ENCODE measurements around the gene RGS19. TPM values are rescaled to one million over a fixed set of nuclear protein-coding genes. Genes with fewer than 3 reads are reported as not detected.

Gene RGS19
- total RNA-seq, 1 experiment from 2014 or later, result 32.0 TPM

DNA sequence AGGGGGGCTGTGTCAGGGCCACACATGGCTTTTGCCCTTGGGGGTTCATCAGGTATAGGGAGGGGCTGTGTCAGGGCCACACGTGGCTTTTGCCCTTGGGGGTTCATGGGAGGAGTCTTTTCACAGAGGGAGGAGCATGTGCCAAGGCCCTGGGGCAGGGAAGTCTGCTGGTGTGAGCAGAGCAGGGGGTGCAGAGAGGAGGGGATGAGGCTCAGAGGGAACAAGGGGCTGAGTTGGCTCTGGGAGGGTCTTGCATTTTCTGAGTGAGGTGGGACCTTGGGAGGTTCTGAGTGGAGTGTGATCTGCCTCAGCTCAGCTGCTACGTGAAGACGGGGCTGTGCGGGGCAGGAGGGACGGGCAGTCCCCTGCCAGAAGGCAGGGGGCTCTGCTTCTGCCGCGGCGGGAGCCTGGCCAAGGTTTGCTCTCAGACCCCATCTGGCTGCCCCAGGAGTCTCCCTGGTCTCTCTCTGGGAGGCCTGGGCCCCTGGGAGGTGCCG, 23.9 kb downstream of the RGS19 start:
- Histone ChIP-seq H3K4me3 (ENCODE audit: low read depth in 2 of 2, low read length in 2 of 2) (no peak overlapping the region), H3K4me1 (ENCODE audit: control insufficient read depth, insufficient read depth, low read length) (peaks cover 59% of the 10 kb centered on the region), H3K27me3 (ENCODE audit: control insufficient read depth, insufficient read depth, low read length) (no peaks in the 10 kb centered on the region), H3K27ac (ENCODE audit: low read length) (peak overlapping the region; percentile 3), H3K36me3 (ENCODE audit: control insufficient read depth, insufficient read depth, low read length) (no peaks in the 10 kb centered on the region), H3K9me3 (ENCODE audit: control insufficient read depth, insufficient read depth, low read depth, low read length) (no peaks in the 10 kb centered on the region)
- DNase-seq (ENCODE audit: low read depth, low spot score) (no peak), ATAC-seq (no peak)
- CTCF ChIA-PET, result no interaction called here
- in situ Hi-C loops (cut with HindIII; ENCODE audit: low pct_unique_long_range_greater_than_20kb, low sequenced_read_pairs), result no loop called here
- POLR2A ChIA-PET, result no interaction called here
- no TSS peak for BruUV-seq (replicated peaks)
- no peak for TF ChIP-seq SIN3A (IDR thresholded peaks at IDR 0.05; ENCODE audit: borderline replicate concordance, insufficient read depth, low read depth, low read length)
- TF ChIP-seq POLR2AphosphoS5 (IDR thresholded peaks at IDR 0.05; ENCODE audit: low read depth, low read length), result no peak
- TF ChIP-seq CTCF (IDR thresholded peaks at IDR 0.05), result no peak
- no peak for TF ChIP-seq TCF7L2 (IDR thresholded peaks at IDR 0.05; ENCODE audit: low read depth, low read length)
- no peak for TF ChIP-seq REST (IDR thresholded peaks at IDR 0.05; ENCODE audit: insufficient read depth in 1 of 2, low read depth in 2 of 2, low read length in 1 of 2)
- intact Hi-C loops (cut with micrococcal nuclease; ENCODE audit: unreplicated experiment), result no loop called here

GRCh38 chr20:64053841-64054661, 25.3 kb downstream of the RGS19 start:
- DNase-seq (ENCODE audit: low read depth, low spot score), result no peak

More at GRCh38 chr20:64053841-64054661, 25.3 kb downstream of the RGS19 start:
- ChIA-PET CTCF (interaction anchor here (0.6 to 1.6 kb wide), 3 partner anchors 13 to 20 kb away, joined by 3 to 9 read pairs (median 3); no protein-coding TSS in a partner anchor), POLR2A (interaction anchor here (0.7 kb wide), 1 partner anchor 10 kb away, joined by 3 read pairs; no protein-coding TSS in a partner anchor)
- peak overlapping the region; percentile 52 for H3K27ac ChIP-seq (ENCODE audit: low read length)
- peaks cover 67% of the 10 kb centered on the region for H3K4me1 ChIP-seq (ENCODE audit: control insufficient read depth, insufficient read depth, low read length)
- no peaks in the 10 kb centered on the region for H3K36me3 ChIP-seq (ENCODE audit: control insufficient read depth, insufficient read depth, low read length)
- BruUV-seq (replicated peaks), result no TSS peak
- TF ChIP-seq CTCF (IDR thresholded peaks at IDR 0.05) (peak; percentile 72), REST (IDR thresholded peaks at IDR 0.05; ENCODE audit: insufficient read depth in 1 of 2, low read depth in 2 of 2, low read length in 1 of 2) (no peak), POLR2AphosphoS5 (IDR thresholded peaks at IDR 0.05; ENCODE audit: low read depth, low read length) (no peak), TCF7L2 (IDR thresholded peaks at IDR 0.05; ENCODE audit: low read depth, low read length) (no peak), SIN3A (IDR thresholded peaks at IDR 0.05; ENCODE audit: borderline replicate concordance, insufficient read depth, low read depth, low read length) (no peak)
- no peaks in the 10 kb centered on the region for H3K27me3 ChIP-seq (ENCODE audit: control insufficient read depth, insufficient read depth, low read length)
- no peak overlapping the region for H3K4me3 ChIP-seq (ENCODE audit: low read depth in 2 of 2, low read length in 2 of 2)
- peak; percentile 37 for ATAC-seq
- in situ Hi-C loops (cut with HindIII; ENCODE audit: low pct_unique_long_range_greater_than_20kb, low sequenced_read_pairs) (no loop called here), intact Hi-C loops (cut with micrococcal nuclease; ENCODE audit: unreplicated experiment) (no loop called here)
- no peaks in the 10 kb centered on the region for H3K9me3 ChIP-seq (ENCODE audit: control insufficient read depth, insufficient read depth, low read depth, low read length)

Data from Panc1 (cell line).